Endothelial cell of umbilical vein (primary cell): ENCODE measurements around the gene STARD9. TPM values are rescaled to one million over a fixed set of nuclear protein-coding genes. Genes with fewer than 3 reads are reported as not detected.

Source experiments
- BruUV-seq: library from RNA; stranded (reverse); fragments of 400-500 nt; replicated peaks from 2 replicates; lab custom pipeline; 2021; lab: Mats Ljungman, UMichigan
- CTCF ChIA-PET: fragments of 300-600, 350-600 bp; sonication (Branson Sonifier 250); formaldehyde crosslinking; loops from one replicate; lab custom pipeline; 2021; ENCODE audit warnings: antibody characterized with exemption, inconsistent platforms; lab: Charles Lee
- POLR2A ChIA-PET: fragments of 300-600, 350-600 bp; sonication (Branson Sonifier 250); formaldehyde crosslinking; loops from one replicate; lab custom pipeline; 2021; ENCODE audit warnings: antibody characterized with exemption, inconsistent platforms; lab: Charles Lee
- DNase-seq: peaks from one replicate; pipeline ENCODE4 v3.0.0-alpha.2; 2011; ENCODE audit warnings: low read depth, low spot score
- FAIRE-seq: peaks from 2 replicates; lab custom pipeline; 2011; peaks lifted over from hg19 to GRCh38; lab: Jason Lieb, UNC
- H2AFZ ChIP-seq: 2 replicates; pipeline ENCODE4 v1.6.0; 2012; ENCODE audit warnings: low read depth, low read length, control low read depth, inconsistent platforms
- H3K27ac ChIP-seq: 2 replicates; pipeline ENCODE4 v1.5.1; 2011; ENCODE audit warnings: low read depth, mild to moderate bottlenecking, control low read depth, low read length, moderate library complexity; ENCODE audit not compliant: insufficient read depth
- H3K27me3 ChIP-seq, 2 experiments: 2 replicates each; pipeline versions ENCODE4 v1.6.0 to v1.6.1; 2011; ENCODE audit warnings: low read length in 2 of 2, mixed read lengths in 1 of 2; ENCODE audit not compliant: control insufficient read depth in 2 of 2, insufficient read depth in 2 of 2
- H3K36me3 ChIP-seq, 2 experiments: 2 replicates in 1 of 2; 3 replicates in 1 of 2; pipeline ENCODE4 v1.5.1; 2011; ENCODE audit warnings: low read length in 2 of 2, mild to moderate bottlenecking in 1 of 2, moderate library complexity in 1 of 2; ENCODE audit not compliant: control insufficient read depth in 2 of 2, insufficient read depth in 2 of 2; ENCODE audit errors: extremely low read depth in 1 of 2
- H3K4me1 ChIP-seq: 3 replicates; pipeline ENCODE4 v1.5.1; 2011; ENCODE audit warnings: mild to moderate bottlenecking, low read length; ENCODE audit not compliant: control insufficient read depth, insufficient read depth; ENCODE audit errors: extremely low read depth
- H3K4me2 ChIP-seq: 2 replicates; pipeline ENCODE4 v1.6.1; 2011; ENCODE audit warnings: low read length, control low read depth, mixed read lengths; ENCODE audit not compliant: insufficient read depth
- H3K4me3 ChIP-seq, 3 experiments: fragments of 200-600 bp in 1 of 3; sonication (generic), shearing (Covaris generic) in 1 of 3; replicated peaks in 1 of 3; 2 replicates each; pipeline ENCODE4 v1.5.1; 2011 to 2016; ENCODE audit warnings: control low read depth in 3 of 3, low read length in 3 of 3, mild to moderate bottlenecking in 2 of 3, inconsistent platforms in 1 of 3, low read depth in 1 of 3, moderate library complexity in 1 of 3; ENCODE audit not compliant: insufficient read depth in 1 of 3
- H3K79me2 ChIP-seq: 2 replicates; pipeline ENCODE4 v1.6.0; 2012; ENCODE audit warnings: low read length, inconsistent platforms; ENCODE audit not compliant: control insufficient read depth, insufficient read depth
- H3K9ac ChIP-seq: replicated peaks from 2 replicates; pipeline ENCODE3; 2011; ENCODE audit warnings: low read length, control low read depth; ENCODE audit not compliant: insufficient read depth; ENCODE audit errors: extremely low read depth
- H3K9me1 ChIP-seq: replicated peaks from 3 replicates; pipeline ENCODE4 v1.6.0; 2011; ENCODE audit warnings: mild to moderate bottlenecking, low read length; ENCODE audit not compliant: control insufficient read depth, insufficient read depth; ENCODE audit errors: extremely low read depth
- H3K9me3 ChIP-seq: replicated peaks from 2 replicates; pipeline ENCODE4 v1.5.1; 2012; ENCODE audit warnings: low read length, inconsistent platforms; ENCODE audit not compliant: control insufficient read depth, insufficient read depth
- H4K20me1 ChIP-seq: replicated peaks from 2 replicates; pipeline ENCODE3; 2011; ENCODE audit warnings: mild to moderate bottlenecking, low read length; ENCODE audit not compliant: control insufficient read depth, insufficient read depth; ENCODE audit errors: extremely low read depth
- CTCF ChIP-seq, 2 donors: IDR thresholded peaks; 1 replicate in 1 of 2; 2 replicates in 1 of 2; pipeline ENCODE4 v1.5.1; 2011; ENCODE audit warnings: low read length in 2 of 2, mild to moderate bottlenecking in 2 of 2, moderate library complexity in 2 of 2, control low read depth in 1 of 2, inconsistent platforms in 1 of 2, low read depth in 1 of 2; ENCODE audit not compliant: insufficient read depth in 1 of 2; ENCODE audit errors: extremely low read depth in 1 of 2
- EZH2 ChIP-seq: IDR thresholded peaks from 2 replicates; pipeline ENCODE4 v1.6.1; 2012; ENCODE audit warnings: borderline replicate concordance, low read depth, mild to moderate bottlenecking, moderate library complexity, low read length, inconsistent platforms; ENCODE audit not compliant: severe bottlenecking
- FOS ChIP-seq: IDR thresholded peaks from 2 replicates; pipeline ENCODE4 v1.6.1; 2011; ENCODE audit warnings: mild to moderate bottlenecking, low read length, moderate library complexity, borderline replicate concordance; ENCODE audit not compliant: insufficient read depth
- JUN ChIP-seq: IDR thresholded peaks from 2 replicates; pipeline ENCODE4 v1.6.1; 2011; ENCODE audit warnings: borderline replicate concordance, low read depth; ENCODE audit not compliant: insufficient read length, insufficient read depth
- MAX ChIP-seq: IDR thresholded peaks from 2 replicates; pipeline ENCODE4 v1.6.1; 2011; ENCODE audit not compliant: insufficient read depth, insufficient read length
- MYC ChIP-seq: IDR thresholded peaks from one replicate; pipeline ENCODE4 v1.6.1; 2011; ENCODE audit warnings: mild to moderate bottlenecking, low read depth, low read length
- POLR2A ChIP-seq: IDR thresholded peaks from 2 replicates; pipeline ENCODE4 v1.6.1; 2012; ENCODE audit warnings: low read depth, mild to moderate bottlenecking, control low read depth, low read length
- POLR2AphosphoS5 ChIP-seq: IDR thresholded peaks from 2 replicates; pipeline ENCODE4 v1.6.1; 2012; ENCODE audit warnings: low read depth, mild to moderate bottlenecking, control low read depth, low read length, moderate library complexity; ENCODE audit not compliant: insufficient read depth
- dilution Hi-C: fragments of 300-500 bp; cut with MboI; formaldehyde crosslinking; loops from one replicate; pipeline ENCODE4 v1.15.0; 2019; ENCODE audit warnings: low sequenced_read_pairs; ENCODE audit not compliant: extremely low pct_ligation_motif_present
- intact Hi-C: fragments of 100-400 bp; cut with micrococcal nuclease; formaldehyde crosslinking; loops from one replicate; pipeline ENCODE4 v1.10.0; 2022
- polyA plus RNA-seq, 4 experiments: library from polyadenylated mRNA; depleted of rRNA in 3 of 4; stranded (reverse) in 3 of 4; unstranded in 1 of 4; fragments of >200 nt; gene quantifications; 2 replicates each; pipeline versions ENCODE4 v1.2.1 to v1.2.3, GENCODE V29; 2011 to 2012; ENCODE audit warnings: missing spikeins in 1 of 4
- total RNA-seq: library from RNA; stranded (reverse); gene quantifications from 2 replicates; pipeline ENCODE4 v1.2.3, GENCODE V29; 2021

STARD9 gene
- total and polyA plus RNA-seq, 2 donors (not counting 3 experiments of a cell fraction or from before 2014, with no cell fraction given): 4.6 to 17.5 TPM

GRCh38 chr15:42621386-42621785 lies 46.0 kb downstream of the STARD9 start:
- H3K27ac ChIP-seq: no peak overlapping the region
- no peaks in the 10 kb centered on the region for H3K9me3 ChIP-seq
- no peak overlapping the region for H3K4me2 ChIP-seq
- H3K4me3 ChIP-seq: no peak overlapping the region
- H3K9me1 ChIP-seq: no peaks in the 10 kb centered on the region
- dilution Hi-C loops (no loop called here), intact Hi-C loops (no loop called here)
- TF ChIP-seq POLR2A (no peak), MYC (no peak), EZH2 (no peak), CTCF (IDR thresholded peaks at IDR 0.05; ENCODE audit: extremely low read depth in 1 of 2, insufficient read depth in 1 of 2, low read depth in 1 of 2, low read length in 2 of 2) (no peak), POLR2AphosphoS5 (no peak), FOS (no peak), JUN (no peak), MAX (no peak)
- no peaks in the 10 kb centered on the region for H3K4me1 ChIP-seq
- no peak for FAIRE-seq
- POLR2A ChIA-PET: no interaction called here
- no peaks in the 10 kb centered on the region for H4K20me1 ChIP-seq
- BruUV-seq: no TSS peak
- no peaks in the 10 kb centered on the region for H3K36me3 ChIP-seq
- H3K9ac ChIP-seq: no peak overlapping the region
- no peaks in the 10 kb centered on the region for H3K79me2 ChIP-seq
- no peak overlapping the region for H2AFZ ChIP-seq
- no peak for DNase-seq
- CTCF ChIA-PET: interaction anchor here (0.8 to 1.4 kb wide), 4 partner anchors 9 to 30 kb away, joined by 3 to 5 read pairs (median 4); no protein-coding TSS in a partner anchor
- H3K27me3 ChIP-seq: no peaks in the 10 kb centered on the region
